Measurements from ENCODE around the gene GIMAP8.

DNA sequence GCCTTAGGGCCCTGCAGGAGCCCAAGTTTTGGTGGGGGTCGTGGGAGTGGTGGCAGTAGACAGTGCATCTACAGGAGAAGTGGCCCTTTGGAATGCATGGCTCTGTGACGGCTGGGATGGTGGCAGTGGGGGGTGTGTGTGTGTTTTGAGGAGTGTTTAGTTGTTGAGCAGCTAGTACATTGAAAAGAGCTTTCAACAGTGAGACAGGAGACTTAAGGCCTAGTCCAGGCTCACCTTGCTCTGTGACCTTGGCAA, 44.2 kb upstream of the GIMAP8 start:
- TF ChIP-seq, protein P1, sequence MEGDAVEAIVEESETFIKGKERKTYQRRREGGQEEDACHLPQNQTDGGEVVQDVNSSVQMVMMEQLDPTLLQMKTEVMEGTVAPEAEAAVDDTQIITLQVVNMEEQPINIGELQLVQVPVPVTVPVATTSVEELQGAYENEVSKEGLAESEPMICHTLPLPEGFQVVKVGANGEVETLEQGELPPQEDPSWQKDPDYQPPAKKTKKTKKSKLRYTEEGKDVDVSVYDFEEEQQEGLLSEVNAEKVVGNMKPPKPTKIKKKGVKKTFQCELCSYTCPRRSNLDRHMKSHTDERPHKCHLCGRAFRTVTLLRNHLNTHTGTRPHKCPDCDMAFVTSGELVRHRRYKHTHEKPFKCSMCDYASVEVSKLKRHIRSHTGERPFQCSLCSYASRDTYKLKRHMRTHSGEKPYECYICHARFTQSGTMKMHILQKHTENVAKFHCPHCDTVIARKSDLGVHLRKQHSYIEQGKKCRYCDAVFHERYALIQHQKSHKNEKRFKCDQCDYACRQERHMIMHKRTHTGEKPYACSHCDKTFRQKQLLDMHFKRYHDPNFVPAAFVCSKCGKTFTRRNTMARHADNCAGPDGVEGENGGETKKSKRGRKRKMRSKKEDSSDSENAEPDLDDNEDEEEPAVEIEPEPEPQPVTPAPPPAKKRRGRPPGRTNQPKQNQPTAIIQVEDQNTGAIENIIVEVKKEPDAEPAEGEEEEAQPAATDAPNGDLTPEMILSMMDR (IDR thresholded peaks at IDR 0.05) = no peak
- no peak for TF ChIP-seq POLR2A (IDR thresholded peaks at IDR 0.05)

All from heart left ventricle (tissue), 13 donors.